CD4-positive, alpha-beta T cell (primary cell): ENCODE results near the gene PPFIBP2. TPM values are rescaled to one million over a fixed set of nuclear protein-coding genes. Genes with fewer than 3 reads are reported as not detected.

ENCODE experiments used
- ATAC-seq: fragments of 200-7000 bp; cut with Tn5 transposase; one replicate; pipeline ENCODE4 v1.10.0; 2022; ENCODE audit warnings: mild to moderate bottlenecking; ENCODE audit not compliant: poor library complexity
- CTCF ChIA-PET: fragments of 350-600 bp; sonication (Branson Sonifier 250); formaldehyde crosslinking; loops from one replicate; lab custom pipeline; 2021; ENCODE audit warnings: antibody characterized with exemption, inconsistent platforms; lab: Charles Lee
- POLR2A ChIA-PET: fragments of 350-600 bp; sonication (Branson Sonifier 250); formaldehyde crosslinking; loops from one replicate; lab custom pipeline; 2021; ENCODE audit warnings: antibody characterized with exemption, inconsistent platforms; lab: Charles Lee
- DNase-seq, 14 experiments: peaks; one replicate each; pipeline ENCODE4 v3.0.0-alpha.2; 2013 to 2020; ENCODE audit warnings: mixed read lengths in 2 of 14
- H3K27ac ChIP-seq, 2 donors: one replicate each; pipeline versions ENCODE4 v1.5.1 to v1.7.0; 2013; ENCODE audit warnings: low read length in 2 of 2, low read depth in 1 of 2, mild to moderate bottlenecking in 1 of 2
- H3K27me3 ChIP-seq, 2 experiments: 1 replicate in 1 of 2; 2 replicates in 1 of 2; pipeline versions ENCODE4 v1.6.1 to v1.7.0; 2013; ENCODE audit warnings: low read length in 2 of 2, control low read depth in 1 of 2, mild to moderate bottlenecking in 1 of 2, moderate library complexity in 1 of 2; ENCODE audit not compliant: insufficient read depth in 2 of 2, control insufficient read depth in 1 of 2
- H3K36me3 ChIP-seq: one replicate; pipeline ENCODE4 v1.6.1; 2013; ENCODE audit warnings: low read length, control low read depth; ENCODE audit not compliant: insufficient read depth
- H3K4me1 ChIP-seq: one replicate; pipeline ENCODE4 v1.6.1; 2013; ENCODE audit warnings: low read length, control low read depth; ENCODE audit not compliant: insufficient read depth
- H3K4me3 ChIP-seq: one replicate; pipeline ENCODE4 v1.5.1; 2013; ENCODE audit warnings: mild to moderate bottlenecking, low read length, moderate library complexity
- H3K9me3 ChIP-seq, 2 experiments: 1 replicate in 1 of 2; 2 replicates in 1 of 2; pipeline versions ENCODE4 v1.6.1 to v1.7.0; 2013; ENCODE audit warnings: low read length in 2 of 2, mild to moderate bottlenecking in 2 of 2, control low read depth in 1 of 2, moderate library complexity in 1 of 2; ENCODE audit not compliant: control insufficient read depth in 1 of 2, insufficient read depth in 1 of 2
- H3K27ac Mint-ChIP-seq: one replicate; pipeline ENCODE4 v1.8.0; 2020; ENCODE audit warnings: mixed read lengths
- H3K27me3 Mint-ChIP-seq: one replicate; pipeline ENCODE4 v1.8.0; 2021; ENCODE audit warnings: mixed read lengths
- H3K36me3 Mint-ChIP-seq: one replicate; pipeline ENCODE4 v1.8.0; 2021; ENCODE audit warnings: low read depth, mixed read lengths
- H3K4me1 Mint-ChIP-seq: one replicate; pipeline ENCODE4 v1.8.0; 2021; ENCODE audit warnings: low read depth, mixed read lengths
- H3K4me3 Mint-ChIP-seq: one replicate; pipeline ENCODE4 v1.8.0; 2020; ENCODE audit warnings: mild to moderate bottlenecking, mixed read lengths
- H3K9me3 Mint-ChIP-seq: one replicate; pipeline ENCODE4 v1.8.0; 2020; ENCODE audit warnings: mixed read lengths
- intact Hi-C, 2 experiments: fragments of 100-400 bp; cut with DNase I in 1 of 2; cut with micrococcal nuclease in 1 of 2; formaldehyde crosslinking; loops; one replicate each; pipeline versions ENCODE4 v1.15.1 to v1.9.0; 2023 to 2025; cut with DNase I, micrococcal nuclease
- total RNA-seq, 174 experiments: library from RNA in 2 of 174; stranded (reverse) in 2 of 174; gene quantifications; one replicate each; pipeline ENCODE4 v1.2.3 and lab custom pipeline; 2021 to 2026
- TF ChIP-seq, protein P1 (sequence below): fragments of 200-600 bp; IDR thresholded peaks from one replicate; pipeline ENCODE4 v1.8.0; 2022; ENCODE audit warnings: antibody characterized with exemption, mild to moderate bottlenecking

PPFIBP2 gene
- total RNA-seq, 2 experiments from 2014 or later: 27.0 to 35.9 TPM

- H3K36me3 Mint-ChIP-seq: peaks cover 73% of the 10 kb centered on the region
These were observed 105.5 kb downstream of the PPFIBP2 start for GRCh38 chr11:7619322-7619721.

GRCh38 chr11:7621090-7621489 lies 107.3 kb downstream of the PPFIBP2 start:
- ATAC-seq (no peak), DNase-seq (no peak)
- Histone ChIP-seq H3K27me3 (no peaks in the 10 kb centered on the region), H3K27ac (no peak overlapping the region), H3K36me3 (no peaks in the 10 kb centered on the region), H3K4me1 (no peaks in the 10 kb centered on the region), H3K4me3 (no peak overlapping the region), H3K9me3 (no peaks in the 10 kb centered on the region)
- Mint-ChIP-seq H3K36me3 (peaks cover 85% of the 10 kb centered on the region), H3K9me3 (no peaks in the 10 kb centered on the region), H3K27me3 (no peaks in the 10 kb centered on the region), H3K4me3 (no peak overlapping the region), H3K27ac (no peak overlapping the region), H3K4me1 (no peaks in the 10 kb centered on the region)
- ChIA-PET POLR2A (no interaction called here), CTCF (no interaction called here)
- TF ChIP-seq, protein P1, sequence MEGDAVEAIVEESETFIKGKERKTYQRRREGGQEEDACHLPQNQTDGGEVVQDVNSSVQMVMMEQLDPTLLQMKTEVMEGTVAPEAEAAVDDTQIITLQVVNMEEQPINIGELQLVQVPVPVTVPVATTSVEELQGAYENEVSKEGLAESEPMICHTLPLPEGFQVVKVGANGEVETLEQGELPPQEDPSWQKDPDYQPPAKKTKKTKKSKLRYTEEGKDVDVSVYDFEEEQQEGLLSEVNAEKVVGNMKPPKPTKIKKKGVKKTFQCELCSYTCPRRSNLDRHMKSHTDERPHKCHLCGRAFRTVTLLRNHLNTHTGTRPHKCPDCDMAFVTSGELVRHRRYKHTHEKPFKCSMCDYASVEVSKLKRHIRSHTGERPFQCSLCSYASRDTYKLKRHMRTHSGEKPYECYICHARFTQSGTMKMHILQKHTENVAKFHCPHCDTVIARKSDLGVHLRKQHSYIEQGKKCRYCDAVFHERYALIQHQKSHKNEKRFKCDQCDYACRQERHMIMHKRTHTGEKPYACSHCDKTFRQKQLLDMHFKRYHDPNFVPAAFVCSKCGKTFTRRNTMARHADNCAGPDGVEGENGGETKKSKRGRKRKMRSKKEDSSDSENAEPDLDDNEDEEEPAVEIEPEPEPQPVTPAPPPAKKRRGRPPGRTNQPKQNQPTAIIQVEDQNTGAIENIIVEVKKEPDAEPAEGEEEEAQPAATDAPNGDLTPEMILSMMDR: no peak
- intact Hi-C loops: no loop called here

More at GRCh38 chr11:7619322-7619721, 105.5 kb downstream of the PPFIBP2 start:
- Mint-ChIP-seq H3K4me1 (no peaks in the 10 kb centered on the region), H3K4me3 (no peak overlapping the region), H3K27me3 (no peaks in the 10 kb centered on the region), H3K9me3 (no peaks in the 10 kb centered on the region), H3K27ac (no peak overlapping the region)
- Histone ChIP-seq H3K4me3 (no peak overlapping the region), H3K9me3 (no peaks in the 10 kb centered on the region), H3K27ac (no peak overlapping the region), H3K36me3 (no peaks in the 10 kb centered on the region), H3K27me3 (no peaks in the 10 kb centered on the region), H3K4me1 (no peaks in the 10 kb centered on the region)
- intact Hi-C loops: no loop called here
- TF ChIP-seq, protein P1: no peak
- ATAC-seq (no peak), DNase-seq (no peak)
- ChIA-PET POLR2A (no interaction called here), CTCF (no interaction called here)

DNA sequence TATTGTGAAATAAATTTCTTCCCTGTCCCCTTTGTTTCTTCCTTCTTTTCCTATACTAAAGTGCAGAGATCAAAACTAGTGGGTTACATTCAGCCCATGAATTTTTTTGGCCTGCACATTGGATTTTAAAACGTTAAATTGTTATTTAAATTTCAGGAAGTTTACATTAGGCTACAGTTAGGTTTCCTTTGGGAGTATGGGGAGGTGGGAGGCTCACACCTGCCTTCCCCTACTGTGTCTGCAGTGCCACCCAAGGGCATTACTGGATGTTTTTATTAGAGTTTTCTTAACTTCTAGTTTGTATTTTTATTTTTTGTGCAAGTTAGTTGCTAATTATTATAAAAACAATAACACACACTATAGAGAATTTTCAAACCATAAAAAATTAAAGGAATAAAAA lies 107.8 kb downstream of the PPFIBP2 start:
- no peak for ATAC-seq
- POLR2A ChIA-PET: no interaction called here

More for the DNA sequence above, 107.8 kb downstream of the PPFIBP2 start:
- H3K4me1 Mint-ChIP-seq: no peaks in the 10 kb centered on the region
- CTCF ChIA-PET: interaction anchor here (1.6 kb wide), 1 partner anchor 36 kb away, joined by 3 read pairs; no protein-coding TSS in a partner anchor
- Histone ChIP-seq H3K27me3 (no peaks in the 10 kb centered on the region), H3K36me3 (no peaks in the 10 kb centered on the region), H3K4me3 (no peak overlapping the region), H3K9me3 (no peaks in the 10 kb centered on the region), H3K27ac (no peak overlapping the region), H3K4me1 (no peaks in the 10 kb centered on the region)
- no peak for DNase-seq
- intact Hi-C loops: no loop called here
- H3K27me3 Mint-ChIP-seq: no peaks in the 10 kb centered on the region
- TF ChIP-seq, protein P1: no peak
- no peaks in the 10 kb centered on the region for H3K9me3 Mint-ChIP-seq
- H3K36me3 Mint-ChIP-seq: peaks cover 85% of the 10 kb centered on the region
- no peak overlapping the region for H3K4me3 Mint-ChIP-seq
- H3K27ac Mint-ChIP-seq: no peak overlapping the region
